GM19395 (cell line): Measurements from ENCODE around the gene HAGH.

Experiments used
- ATAC-seq: cut with Tn5 transposase; IDR thresholded peaks from one replicate; pipeline ENCODE4 v1.9.1; 2021; ENCODE audit warnings: mild to moderate bottlenecking, moderate library complexity; ENCODE audit not compliant: unreplicated experiment

HAGH gene

DNA sequence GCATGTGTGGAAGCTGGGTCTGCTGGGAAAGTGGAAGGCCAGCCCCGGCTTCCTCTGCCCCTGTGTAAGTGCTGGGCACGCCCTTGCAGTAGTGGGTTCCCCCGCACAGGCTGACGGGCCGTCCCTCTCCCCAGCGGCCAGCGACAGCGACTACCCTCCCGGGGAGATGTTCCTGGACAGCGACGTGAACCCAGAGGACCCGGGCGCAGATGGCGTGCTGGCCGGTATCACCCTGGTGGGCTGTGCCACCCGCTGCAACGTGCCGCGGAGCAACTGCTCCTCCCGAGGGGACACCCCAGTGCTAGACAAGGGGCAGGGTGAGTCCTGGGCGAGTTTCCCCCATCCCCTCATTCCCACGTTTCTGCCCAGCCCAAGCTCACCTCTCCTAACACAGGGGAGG is 60.8 kb downstream of the HAGH start:
- no peak for ATAC-seq

- no peak for ATAC-seq
Observed at GRCh38 chr16:1764971-1765370, 61.7 kb downstream of the HAGH start.

DNA sequence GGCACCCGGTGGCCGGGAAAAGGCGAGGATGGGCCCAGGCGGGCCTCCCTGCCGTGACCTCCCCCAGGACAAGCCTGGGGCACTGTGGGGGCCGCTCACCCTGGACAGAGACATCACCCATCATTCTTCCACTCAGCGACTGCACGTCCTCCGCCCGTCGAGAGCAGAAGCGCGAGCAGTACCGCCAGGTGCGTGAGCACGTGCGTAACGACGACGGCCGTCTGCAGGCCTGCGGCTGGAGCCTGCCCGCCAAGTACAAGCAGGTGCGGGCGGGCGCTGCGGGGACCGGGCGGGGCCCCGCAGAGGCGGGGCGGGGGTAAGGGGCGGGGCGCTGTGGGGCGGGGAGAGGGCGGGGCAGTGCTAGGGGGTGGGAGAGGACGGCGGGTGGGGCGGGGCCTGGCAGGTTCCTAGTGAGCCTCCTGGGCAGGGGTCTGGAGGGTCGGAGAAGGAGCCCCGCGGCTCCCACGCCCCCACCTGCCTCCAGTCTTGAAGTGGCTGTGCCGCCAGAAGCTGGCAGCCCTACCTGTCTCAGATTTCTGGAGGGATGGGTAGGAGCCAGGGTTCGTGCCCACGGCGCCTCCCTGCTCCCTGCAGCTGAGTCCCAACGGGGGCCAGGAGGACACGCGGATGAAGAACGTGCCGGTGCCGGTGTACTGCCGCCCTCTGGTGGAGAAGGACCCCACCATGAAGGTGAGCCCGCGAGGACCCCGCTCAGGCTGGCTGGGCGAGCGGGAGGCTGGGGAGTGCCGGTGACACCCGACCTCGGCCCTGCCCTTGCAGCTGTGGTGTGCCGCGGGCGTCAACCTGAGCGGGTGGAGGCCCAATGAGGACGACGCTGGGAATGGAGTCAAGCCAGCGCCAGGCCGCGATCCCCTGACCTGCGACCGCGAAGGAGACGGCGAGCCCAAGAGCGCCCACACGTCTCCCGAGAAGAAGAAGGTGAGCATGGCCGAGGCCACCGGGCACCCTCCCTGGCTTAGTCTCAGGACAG is 62.8 kb downstream of the HAGH start:
- no peak for ATAC-seq

DNA sequence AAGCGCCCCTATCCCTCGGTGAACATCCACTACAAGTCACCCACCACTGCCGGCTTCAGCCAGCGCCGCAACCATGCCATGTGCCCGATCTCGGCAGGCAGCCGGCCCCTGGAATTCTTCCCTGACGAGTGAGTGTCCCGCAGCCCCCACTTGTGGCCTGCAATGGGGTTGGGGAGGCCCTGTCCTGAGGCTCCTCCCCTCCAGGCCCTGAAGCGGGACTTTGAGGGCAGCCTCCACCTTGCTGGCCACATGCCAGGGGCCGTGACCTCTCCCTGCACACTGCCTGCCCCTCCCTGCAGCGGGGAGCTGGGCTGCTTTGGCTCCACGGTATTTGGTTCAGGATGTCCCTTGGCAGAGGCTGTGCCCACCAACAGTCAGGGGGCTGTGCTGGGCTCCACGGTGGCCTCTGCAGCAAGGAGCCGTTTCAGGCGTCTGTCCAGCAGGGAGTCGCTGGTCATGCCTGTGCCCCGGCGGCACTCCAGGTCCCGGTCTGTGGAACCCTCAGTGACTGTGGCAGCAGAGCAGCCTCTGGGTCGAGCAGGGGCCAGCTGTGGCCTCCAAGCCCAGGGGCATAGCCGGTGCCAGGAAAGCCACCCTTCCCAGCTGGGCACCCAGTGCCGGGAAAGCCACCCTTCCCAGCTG is 63.6 kb downstream of the HAGH start:
- no peak for ATAC-seq

DNA sequence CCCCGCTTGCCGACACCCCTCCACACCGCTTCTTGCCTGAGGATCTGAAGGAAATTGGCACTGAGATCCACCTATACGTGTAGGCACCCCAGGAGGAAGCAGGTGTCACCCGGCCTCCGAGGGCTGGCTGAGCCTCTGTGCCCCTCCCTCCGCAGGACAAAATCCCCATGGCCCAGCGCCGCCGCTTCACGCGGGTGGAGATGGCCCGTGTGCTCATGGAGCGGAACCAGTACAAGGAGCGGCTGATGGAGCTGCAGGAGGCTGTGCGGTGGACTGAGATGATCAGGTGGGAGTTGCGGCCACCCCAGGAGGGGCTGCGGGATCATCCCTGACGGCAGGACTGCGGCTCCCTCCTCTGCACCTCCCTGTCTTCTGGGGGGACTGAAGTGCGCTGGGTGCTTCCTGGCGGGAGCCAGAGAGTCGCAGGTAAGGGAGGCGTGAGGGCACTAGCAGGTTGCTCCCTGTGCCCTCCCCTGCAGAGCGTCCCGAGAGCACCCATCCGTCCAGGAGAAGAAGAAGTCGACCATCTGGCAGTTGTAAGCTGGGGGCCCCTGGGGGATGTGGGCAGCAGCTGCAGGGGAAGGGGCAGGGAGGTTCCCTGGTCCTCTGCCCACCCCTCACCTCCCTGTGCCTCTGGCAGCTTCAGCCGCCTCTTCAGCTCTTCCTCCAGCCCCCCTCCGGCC is 64.3 kb downstream of the HAGH start:
- ATAC-seq = no peak

DNA sequence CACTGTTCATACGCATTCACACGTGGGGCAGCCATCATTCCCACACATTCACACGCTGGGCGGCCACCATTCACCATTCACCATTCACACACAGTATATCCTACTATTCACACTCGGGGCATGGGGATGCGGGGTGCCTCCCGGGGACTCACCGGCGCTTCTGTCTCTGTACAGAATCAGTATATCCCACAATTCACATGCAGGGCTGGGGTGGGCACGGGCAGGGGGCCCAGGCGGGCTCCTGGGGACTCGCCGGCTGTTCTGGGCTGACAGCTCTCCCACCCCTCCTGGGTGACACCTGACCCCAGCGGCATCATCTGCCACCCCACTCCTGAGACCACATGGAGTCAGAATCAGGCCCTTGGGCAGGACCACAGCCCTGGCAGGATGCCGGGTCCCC is 64.9 kb downstream of the HAGH start:
- ATAC-seq = no peak

GRCh38 chr16:1760911-1761310 is 65.7 kb downstream of the HAGH start:
- ATAC-seq = no peak

GRCh38 chr16:1759511-1759910 is 67.1 kb downstream of the HAGH start:
- ATAC-seq = no peak

DNA sequence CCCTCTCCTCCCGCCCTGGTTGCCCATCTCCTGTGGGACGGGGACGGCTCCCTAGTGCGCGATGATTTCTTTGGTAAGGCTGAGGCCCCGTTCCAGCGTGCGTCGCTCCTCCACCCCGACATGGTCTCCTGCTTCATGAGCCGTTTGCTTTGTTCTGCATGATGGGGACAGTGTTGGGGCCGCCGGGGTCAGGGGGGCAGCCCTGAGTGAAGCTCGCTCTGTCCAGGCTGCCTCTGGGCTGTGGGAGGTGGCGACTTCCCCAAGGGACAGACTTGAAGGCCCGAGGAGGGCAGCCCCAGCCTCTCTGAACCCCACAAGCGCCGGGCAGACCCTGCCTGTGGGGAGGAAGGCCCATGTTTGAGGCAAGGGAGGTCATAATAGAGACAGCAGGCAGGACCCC is 67.7 kb downstream of the HAGH start:
- no peak for ATAC-seq

DNA sequence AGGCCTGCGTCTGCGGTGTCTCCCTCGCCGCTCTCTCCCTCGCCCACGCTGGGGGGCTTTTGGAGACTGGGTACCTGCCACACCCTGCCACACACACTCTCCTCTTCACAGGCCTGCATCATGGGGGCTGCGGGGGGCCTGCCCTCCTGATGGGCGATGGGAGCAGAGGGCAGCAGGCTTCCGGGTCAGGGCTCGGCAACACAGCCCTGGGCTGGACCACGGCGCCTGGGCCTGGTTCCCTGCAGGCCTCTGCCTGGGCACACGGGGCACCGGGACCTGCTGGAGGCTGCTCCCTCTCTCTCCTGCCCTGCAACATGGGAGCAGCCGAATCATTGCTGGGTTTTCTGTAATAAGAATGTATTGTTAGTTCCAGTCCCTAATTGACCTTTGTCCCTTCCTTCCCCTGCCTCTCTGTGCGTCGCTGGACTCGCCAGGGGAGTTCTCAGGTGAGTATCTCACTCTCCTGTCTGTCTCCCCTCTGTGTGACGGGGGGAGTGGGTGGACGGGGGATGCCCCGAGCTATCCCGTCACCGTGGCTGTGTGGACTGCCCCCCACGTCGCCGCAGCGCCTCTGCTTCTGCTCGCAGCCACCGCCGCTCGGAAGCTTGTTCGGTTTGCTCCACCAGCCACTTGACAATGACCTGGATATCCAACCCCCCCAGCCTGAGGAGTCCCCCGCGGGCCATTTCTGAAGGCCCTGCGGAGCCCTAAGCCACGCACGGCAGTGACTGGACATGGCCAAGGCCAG is 68.7 kb downstream of the HAGH start:
- ATAC-seq = no peak
